OCI-LY1 (cell line): ENCODE measurements around the gene PLXDC1.

Source experiments
- H2AFZ ChIP-seq: fragments of 200-600 bp; sonication (generic), shearing (Covaris generic); 2 replicates; pipeline ENCODE4 v1.6.0; 2014; ENCODE audit warnings: antibody characterized with exemption, mild to moderate bottlenecking, low read length
- H3F3A ChIP-seq: fragments of 200-600 bp; sonication (generic), shearing (Covaris generic); 2 replicates; pipeline ENCODE4 v1.6.0; 2014; ENCODE audit warnings: mild to moderate bottlenecking, antibody characterized with exemption, low read length, moderate library complexity; ENCODE audit not compliant: insufficient read depth
- H3K27ac ChIP-seq: fragments of 200-600 bp; sonication (generic); 2 replicates; pipeline ENCODE4 v1.5.1; 2014; ENCODE audit warnings: low read length, mixed run types, mild to moderate bottlenecking, low read depth; ENCODE audit not compliant: poor library complexity, severe bottlenecking
- H3K27me3 ChIP-seq: fragments of 200-600 bp; sonication (generic); 2 replicates; pipeline ENCODE4 v1.6.0; 2014; ENCODE audit warnings: antibody characterized with exemption, mild to moderate bottlenecking, low read length, moderate library complexity; ENCODE audit not compliant: insufficient read depth
- H3K36me3 ChIP-seq: fragments of 200-600 bp; sonication (generic); 2 replicates; pipeline ENCODE4 v1.6.1; 2014; ENCODE audit warnings: mild to moderate bottlenecking, antibody characterized with exemption, low read length, moderate library complexity, mixed read lengths; ENCODE audit not compliant: insufficient read depth
- H3K4me1 ChIP-seq: fragments of 200-600 bp; sonication (generic); 2 replicates; pipeline ENCODE4 v1.5.1; 2014; ENCODE audit warnings: mild to moderate bottlenecking, low read length, moderate library complexity; ENCODE audit not compliant: insufficient read depth, severe bottlenecking
- H3K4me2 ChIP-seq: fragments of 200-600 bp; sonication (generic), shearing (Covaris generic); 2 replicates; pipeline ENCODE4 v1.6.1; 2014; ENCODE audit warnings: low read length
- H3K4me3 ChIP-seq: fragments of 200-600 bp; sonication (generic); 2 replicates; pipeline ENCODE4 v1.5.1; 2014; ENCODE audit warnings: low read length, low read depth, mild to moderate bottlenecking, mixed read lengths; ENCODE audit not compliant: poor library complexity, severe bottlenecking
- H3K79me2 ChIP-seq: fragments of 200-600 bp; shearing (Covaris generic); 2 replicates; pipeline ENCODE4 v1.6.1; 2016; ENCODE audit warnings: mixed run types, low read length, mixed read lengths; ENCODE audit not compliant: insufficient read depth
- H3K9ac ChIP-seq: fragments of 200-600 bp; sonication (generic), shearing (Covaris generic); 2 replicates; pipeline ENCODE4 v1.6.1; 2014; ENCODE audit warnings: mild to moderate bottlenecking, low read length, mixed read lengths
- H3K9me2 ChIP-seq: fragments of 200-600 bp; sonication (generic), shearing (Covaris generic); 2 replicates; pipeline ENCODE4 v1.6.1; 2014; ENCODE audit warnings: low read depth, mild to moderate bottlenecking, low read length, mixed read lengths
- H3K9me3 ChIP-seq: fragments of 200-600 bp; shearing (Covaris generic); 2 replicates; pipeline ENCODE4 v1.6.1; 2014; ENCODE audit warnings: low read length, mixed read lengths
- H4K20me1 ChIP-seq: fragments of 200-600 bp; sonication (generic), shearing (Covaris generic); 2 replicates; pipeline ENCODE4 v1.6.0; 2016; ENCODE audit warnings: mild to moderate bottlenecking, low read length; ENCODE audit not compliant: insufficient read depth
- EZH2 ChIP-seq: fragments of 200-600 bp; sonication (generic), shearing (Covaris generic); IDR thresholded peaks from 2 replicates; pipeline ENCODE4 v1.8.0; 2017; ENCODE audit warnings: borderline replicate concordance, mixed run types, mild to moderate bottlenecking, antibody characterized with exemption, low read length, moderate library complexity, mixed read lengths
- TF ChIP-seq, protein P1 (sequence below): fragments of 200-600 bp; sonication (generic), shearing (Covaris generic); IDR thresholded peaks from 2 replicates; pipeline ENCODE4 v1.5.1; 2017; ENCODE audit warnings: mild to moderate bottlenecking, antibody characterized with exemption, low read length, moderate library complexity, mixed read lengths

Gene PLXDC1

DNA sequence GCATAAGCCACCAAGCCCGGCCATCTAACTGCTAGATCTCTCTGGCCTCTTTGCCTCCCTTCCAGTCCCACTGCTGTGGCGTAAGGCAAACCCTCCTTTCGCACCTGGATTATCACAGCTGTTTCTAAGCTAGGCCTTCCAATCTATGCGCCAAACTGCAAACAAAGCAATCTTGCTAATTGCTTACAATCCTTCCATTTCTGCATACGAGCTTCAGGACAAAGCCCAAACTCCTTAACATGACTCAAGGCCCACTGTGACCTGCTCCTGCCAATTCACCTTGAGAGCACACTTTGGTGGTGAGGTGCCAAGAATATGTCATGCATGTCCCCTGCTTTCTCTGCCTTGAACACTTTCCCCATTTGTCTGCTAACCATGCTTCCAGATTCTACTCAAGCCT, 20.5 kb upstream of the PLXDC1 start:
- Histone ChIP-seq H3K79me2 (no peaks in the 10 kb centered on the region), H3K36me3 (peaks cover 15% of the 10 kb centered on the region), H2AFZ (no peak overlapping the region), H3F3A (no peaks in the 10 kb centered on the region), H3K4me1 (peaks cover 11% of the 10 kb centered on the region), H3K4me3 (no peak overlapping the region), H3K4me2 (no peak overlapping the region), H3K9me2 (no peaks in the 10 kb centered on the region), H4K20me1 (no peaks in the 10 kb centered on the region), H3K9me3 (no peaks in the 10 kb centered on the region), H3K27ac (no peak overlapping the region), H3K27me3 (no peaks in the 10 kb centered on the region), H3K9ac (no peak overlapping the region)
- TF ChIP-seq EZH2: no peak
- TF ChIP-seq, protein P1, sequence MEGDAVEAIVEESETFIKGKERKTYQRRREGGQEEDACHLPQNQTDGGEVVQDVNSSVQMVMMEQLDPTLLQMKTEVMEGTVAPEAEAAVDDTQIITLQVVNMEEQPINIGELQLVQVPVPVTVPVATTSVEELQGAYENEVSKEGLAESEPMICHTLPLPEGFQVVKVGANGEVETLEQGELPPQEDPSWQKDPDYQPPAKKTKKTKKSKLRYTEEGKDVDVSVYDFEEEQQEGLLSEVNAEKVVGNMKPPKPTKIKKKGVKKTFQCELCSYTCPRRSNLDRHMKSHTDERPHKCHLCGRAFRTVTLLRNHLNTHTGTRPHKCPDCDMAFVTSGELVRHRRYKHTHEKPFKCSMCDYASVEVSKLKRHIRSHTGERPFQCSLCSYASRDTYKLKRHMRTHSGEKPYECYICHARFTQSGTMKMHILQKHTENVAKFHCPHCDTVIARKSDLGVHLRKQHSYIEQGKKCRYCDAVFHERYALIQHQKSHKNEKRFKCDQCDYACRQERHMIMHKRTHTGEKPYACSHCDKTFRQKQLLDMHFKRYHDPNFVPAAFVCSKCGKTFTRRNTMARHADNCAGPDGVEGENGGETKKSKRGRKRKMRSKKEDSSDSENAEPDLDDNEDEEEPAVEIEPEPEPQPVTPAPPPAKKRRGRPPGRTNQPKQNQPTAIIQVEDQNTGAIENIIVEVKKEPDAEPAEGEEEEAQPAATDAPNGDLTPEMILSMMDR: no peak

DNA sequence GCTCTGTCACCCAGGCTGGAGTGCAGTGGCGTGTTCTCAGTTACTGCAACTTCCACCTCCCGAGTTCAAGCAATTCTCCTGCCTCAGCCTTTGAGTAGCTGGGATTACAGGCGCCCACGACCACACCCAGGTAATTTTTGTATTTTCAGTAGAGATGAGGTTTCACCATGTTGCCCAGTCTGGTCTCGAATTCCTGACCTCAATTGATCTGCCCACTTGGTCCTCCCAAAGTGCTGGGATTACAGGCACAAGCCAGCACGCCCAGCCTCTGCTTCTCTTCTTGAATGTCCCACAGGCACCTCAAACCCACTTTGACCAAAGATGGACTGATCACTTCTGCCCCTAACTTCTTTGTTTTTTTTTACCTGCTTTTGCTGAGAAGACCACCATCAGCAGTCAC, 19.1 kb upstream of the PLXDC1 start:
- no peak overlapping the region for H2AFZ ChIP-seq
- peaks cover 5% of the 10 kb centered on the region; the same call in 1 of the 2 replicates for H3K36me3 ChIP-seq
- no peak overlapping the region for H3K9ac ChIP-seq
- H3K79me2 ChIP-seq: no peaks in the 10 kb centered on the region
- H3K4me3 ChIP-seq: no peak overlapping the region
- no peaks in the 10 kb centered on the region for H3F3A ChIP-seq
- H3K4me2 ChIP-seq: no peak overlapping the region
- no peak for TF ChIP-seq EZH2
- TF ChIP-seq, protein P1: no peak
- H3K27me3 ChIP-seq: no peaks in the 10 kb centered on the region; the same call in 1 of the 2 replicates
- H4K20me1 ChIP-seq: no peaks in the 10 kb centered on the region
- H3K4me1 ChIP-seq: peaks cover 7% of the 10 kb centered on the region
- no peaks in the 10 kb centered on the region for H3K9me3 ChIP-seq
- no peaks in the 10 kb centered on the region for H3K9me2 ChIP-seq
- no peak overlapping the region for H3K27ac ChIP-seq

DNA sequence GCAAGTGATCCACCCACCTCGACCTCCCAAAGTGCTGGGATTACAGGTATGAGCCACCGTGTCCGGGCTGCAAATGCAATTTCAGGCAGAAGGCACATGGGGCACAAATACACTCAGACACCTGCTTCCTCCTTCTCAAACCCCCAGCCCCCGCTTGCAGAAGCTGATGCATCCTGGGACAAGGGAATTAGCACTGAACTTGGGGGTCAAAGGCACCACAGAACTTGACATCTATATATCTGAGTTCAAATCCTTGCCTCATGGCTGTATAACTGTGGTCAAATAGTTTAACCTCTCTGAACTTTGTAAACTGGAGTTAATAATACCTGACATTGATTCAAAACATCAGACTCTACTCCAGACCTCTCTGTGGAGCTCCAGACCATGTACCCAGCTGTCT, 18.7 kb upstream of the PLXDC1 start:
- Histone ChIP-seq H3K4me3 (no peak overlapping the region), H3K79me2 (no peaks in the 10 kb centered on the region), H3K9me3 (no peaks in the 10 kb centered on the region), H3K4me2 (no peak overlapping the region), H3K9ac (no peak overlapping the region), H3F3A (no peaks in the 10 kb centered on the region), H3K27me3 (no peaks in the 10 kb centered on the region; the same call in 1 of the 2 replicates), H3K36me3 (peaks cover under 1% of the 10 kb centered on the region; the same call in 1 of the 2 replicates), H4K20me1 (no peaks in the 10 kb centered on the region), H3K4me1 (peaks cover 7% of the 10 kb centered on the region), H3K27ac (no peak overlapping the region), H2AFZ (no peak overlapping the region), H3K9me2 (no peaks in the 10 kb centered on the region)
- TF ChIP-seq, protein P1: no peak
- TF ChIP-seq EZH2: no peak
